ENCODE results near the gene ING4. TPM values are rescaled to one million over a fixed set of nuclear protein-coding genes. Genes with fewer than 3 reads are reported as not detected.

Gene ING4
- total and polyA plus RNA-seq, 2 of the 13 experiments (the other 11 are each of a cell fraction or from before 2014, with no cell fraction given), result 14.4 to 32.4 TPM

DNA sequence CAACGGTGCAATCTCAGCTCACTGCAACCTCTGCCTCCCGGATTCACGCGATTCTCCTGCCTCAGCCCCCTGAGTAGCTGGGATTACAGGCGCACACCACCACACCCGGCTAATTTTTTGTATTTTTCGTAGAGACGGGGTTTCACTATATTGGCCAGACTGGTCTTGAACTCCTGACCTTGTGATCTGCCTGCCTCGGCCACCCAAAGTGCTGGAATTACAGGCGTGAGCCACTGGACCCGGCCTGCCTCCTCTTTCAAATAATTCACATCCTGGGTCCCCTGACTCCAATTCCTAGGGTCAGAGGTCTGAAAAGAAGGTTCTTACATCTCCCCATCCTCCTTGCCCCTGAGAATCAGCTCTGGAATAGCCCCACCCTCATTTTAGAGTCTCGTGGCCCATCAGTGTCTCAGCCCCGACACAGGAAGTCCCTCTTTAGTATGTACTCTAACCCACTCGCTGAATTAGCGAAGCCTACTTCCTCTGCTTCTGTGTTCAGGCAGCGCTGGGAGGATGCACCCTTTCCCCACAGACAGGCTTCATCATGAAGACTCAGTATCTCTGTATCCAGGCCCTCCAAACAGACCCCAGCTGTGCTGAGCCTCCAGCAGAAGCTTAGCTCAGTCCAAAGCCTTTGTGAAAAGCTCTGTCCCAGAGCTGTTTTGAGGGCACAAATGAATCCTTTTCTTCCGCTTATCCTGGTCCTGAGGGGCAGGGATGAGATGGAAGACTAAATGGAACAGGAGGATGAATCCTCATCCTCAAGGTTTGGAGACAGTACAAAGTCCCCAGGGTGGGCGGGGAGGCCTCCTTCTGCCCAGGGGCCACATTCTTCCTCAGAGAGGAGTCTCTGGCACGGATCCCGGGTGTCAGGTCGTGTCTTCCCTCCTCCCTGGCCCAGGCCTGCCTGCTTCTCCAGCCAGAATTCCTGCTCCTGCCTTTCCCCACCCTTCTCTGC lies 30.6 kb downstream of the ING4 start:
- intact Hi-C loops (cut with micrococcal nuclease; ENCODE audit: unreplicated experiment), result no loop called here

More for the DNA sequence above, 30.6 kb downstream of the ING4 start:
- ATAC-seq (peak; percentile 39), DNase-seq (ENCODE audit: low spot score) (no peak), FAIRE-seq (no peak)
- BruUV-seq (replicated peaks), result no TSS peak
- Histone ChIP-seq H3K9ac (ENCODE audit: insufficient read depth, low read depth, low read length) (0 out of 2 replicates have a peak overlapping the region, but pooled peaks have one; percentile 17), H3K27me3 (ENCODE audit: control insufficient read depth in 1 of 2, insufficient read depth in 2 of 2, low read length in 2 of 2) (peaks cover 0 to 7% of the 10 kb centered on the region in 2 experiments; a peak in 2 of 5 replicates), H3K79me2 (ENCODE audit: insufficient read depth, low read length) (no peaks in the 10 kb centered on the region), H3K4me1 (ENCODE audit: insufficient read depth, low read length) (peaks cover 46% of the 10 kb centered on the region), H3K9me3 (ENCODE audit: low read length) (no peaks in the 10 kb centered on the region), H3K4me2 (ENCODE audit: low read depth, low read length) (peak overlapping the region; percentile 68), H3K36me3 (replicated peaks in 1 of 2; ENCODE audit: control insufficient read depth in 1 of 2, insufficient read depth in 2 of 2, low read length in 2 of 2) (no peaks in the 10 kb centered on the region), H2AFZ (ENCODE audit: low read length) (no peak overlapping the region), H4K20me1 (ENCODE audit: insufficient read depth, low read length) (no peaks in the 10 kb centered on the region), H3K4me3 (replicated peaks in 1 of 3; ENCODE audit: insufficient read depth in 1 of 3, low read depth in 2 of 3, low read length in 3 of 3) (peak overlapping the region in 1 of 3 experiments; percentile 49; a peak in 2 of 6 replicates), H3K27ac (ENCODE audit: extremely low read length, insufficient read depth, low read length) (no peak overlapping the region)
- POLR2A ChIA-PET, result interaction anchor here (1.1 to 1.2 kb wide), 2 partner anchors 19 to 57 kb away, joined by 3 read pairs; no protein-coding TSS in a partner anchor
- 20% methylated on average over 20 of the region's 21 CpGs for WGBS (ENCODE audit: low lambda C conversion rate)
- in situ Hi-C loops (cut with HindIII; ENCODE audit: extremely low pct_ligation_motif_present, low pct_unique_long_range_greater_than_20kb), result no loop called here
- TF ChIP-seq, protein P1, sequence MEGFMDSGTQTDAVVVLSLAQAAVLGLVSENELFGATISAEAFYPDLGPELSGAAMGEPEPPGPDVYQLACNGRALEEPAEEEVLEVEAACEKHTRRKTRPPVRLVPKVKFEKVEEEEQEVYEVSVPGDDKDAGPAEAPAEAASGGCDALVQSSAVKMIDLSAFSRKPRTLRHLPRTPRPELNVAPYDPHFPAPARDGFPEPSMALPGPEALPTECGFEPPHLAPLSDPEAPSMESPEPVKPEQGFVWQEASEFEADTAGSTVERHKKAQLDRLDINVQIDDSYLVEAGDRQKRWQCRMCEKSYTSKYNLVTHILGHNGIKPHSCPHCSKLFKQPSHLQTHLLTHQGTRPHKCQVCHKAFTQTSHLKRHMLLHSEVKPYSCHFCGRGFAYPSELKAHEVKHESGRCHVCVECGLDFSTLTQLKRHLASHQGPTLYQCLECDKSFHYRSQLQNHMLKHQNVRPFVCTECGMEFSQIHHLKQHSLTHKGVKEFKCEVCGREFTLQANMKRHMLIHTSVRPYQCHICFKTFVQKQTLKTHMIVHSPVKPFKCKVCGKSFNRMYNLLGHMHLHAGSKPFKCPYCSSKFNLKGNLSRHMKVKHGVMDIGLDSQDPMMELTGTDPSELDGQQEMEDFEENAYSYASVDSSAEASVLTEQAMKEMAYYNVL (CRISPR knock-in tag; IDR thresholded peaks at IDR 0.05; ENCODE audit: borderline replicate concordance), result no peak
- TF ChIP-seq KAT7 (CRISPR knock-in tag; IDR thresholded peaks at IDR 0.05; ENCODE audit: borderline replicate concordance) (no peak), ZMYM3 (CRISPR knock-in tag; IDR thresholded peaks at IDR 0.05) (0 out of 2 replicates have a peak, but pooled peaks have one; percentile 19)
- CTCF ChIA-PET (ENCODE audit: low intra/inter-chr PET ratio, low total read pairs), result no interaction called here
